Neural cell (in vitro differentiated cells): ENCODE measurements around the gene ISCU. TPM values are rescaled to one million over a fixed set of nuclear protein-coding genes. Genes with fewer than 3 reads are reported as not detected.

ENCODE experiments used
- H2AFZ ChIP-seq: fragments of 200-600, 300-800 bp; sonication (generic), shearing (Covaris generic); 2 replicates; pipeline ENCODE4 v1.6.0; 2014; ENCODE audit warnings: low read depth, mild to moderate bottlenecking, antibody characterized with exemption, low read length, moderate library complexity
- H3F3A ChIP-seq: fragments of 200-600 bp; shearing (Covaris generic); 2 replicates; pipeline ENCODE4 v1.6.1; 2016; ENCODE audit warnings: mild to moderate bottlenecking, moderate library complexity, mixed read lengths, antibody characterized with exemption, low read length; ENCODE audit not compliant: insufficient read depth, poor library complexity, severe bottlenecking
- H3K27ac ChIP-seq: fragments of 200-600, 300-800 bp; sonication (generic), shearing (Covaris generic); 2 replicates; pipeline ENCODE4 v1.5.1; 2014; ENCODE audit warnings: mild to moderate bottlenecking, low read length, moderate library complexity
- H3K27me3 ChIP-seq: fragments of 300-800, 200-600 bp; sonication (generic), shearing (Covaris generic); 2 replicates; pipeline ENCODE4 v1.6.0; 2014; ENCODE audit warnings: mild to moderate bottlenecking, low read depth, low read length, moderate library complexity; ENCODE audit not compliant: insufficient read depth
- H3K36me3 ChIP-seq: fragments of 300-800, 200-600 bp; sonication (generic), shearing (Covaris generic); 2 replicates; pipeline ENCODE4 v1.5.1; 2014; ENCODE audit warnings: mild to moderate bottlenecking, antibody characterized with exemption, low read length, moderate library complexity; ENCODE audit not compliant: insufficient read depth
- H3K4me2 ChIP-seq: fragments of 300-800, 200-600 bp; sonication (generic), shearing (Covaris generic); 2 replicates; pipeline ENCODE4 v1.6.0; 2014; ENCODE audit warnings: mild to moderate bottlenecking, low read length
- H3K4me3 ChIP-seq: fragments of 300-800, 200-600 bp; sonication (generic), shearing (Covaris generic); 2 replicates; pipeline ENCODE4 v1.5.1; 2014; ENCODE audit warnings: mild to moderate bottlenecking, low read length, moderate library complexity
- H3K79me2 ChIP-seq: fragments of 200-600 bp; shearing (Covaris generic); replicated peaks from 2 replicates; pipeline ENCODE4 v1.6.0; 2014; ENCODE audit warnings: mild to moderate bottlenecking, low read length, moderate library complexity; ENCODE audit not compliant: insufficient read depth
- H3K9ac ChIP-seq: fragments of 300-800, 200-600 bp; sonication (generic), shearing (Covaris generic); 2 replicates; pipeline ENCODE4 v1.6.1; 2016; ENCODE audit warnings: mild to moderate bottlenecking, low read length, mixed read lengths
- H3K9me2 ChIP-seq: fragments of 200-600 bp; shearing (Covaris generic); 2 replicates; pipeline ENCODE4 v1.6.1; 2016; ENCODE audit warnings: mild to moderate bottlenecking, low read length, mixed read lengths; ENCODE audit not compliant: insufficient read depth
- H3K9me3 ChIP-seq: fragments of 200-600, 300-800 bp; sonication (generic), shearing (Covaris generic); 2 replicates; pipeline ENCODE4 v1.6.1; 2016; ENCODE audit warnings: mild to moderate bottlenecking, mixed run types, low read length, moderate library complexity, mixed read lengths
- H4K20me1 ChIP-seq: fragments of 200-600 bp; shearing (Covaris generic); 2 replicates; pipeline ENCODE4 v1.6.1; 2016; ENCODE audit warnings: mild to moderate bottlenecking, mixed run types; ENCODE audit not compliant: insufficient read depth
- CTCF ChIP-seq: fragments of 450-650 bp; IDR thresholded peaks from 2 replicates; pipeline ENCODE4 v1.5.1; 2014; ENCODE audit warnings: antibody characterized with exemption, mild to moderate bottlenecking, moderate library complexity; ENCODE audit not compliant: poor library complexity, severe bottlenecking
- EP300 ChIP-seq: fragments of 450-650 bp; conservative IDR thresholded peaks from 2 replicates; pipeline ENCODE4 v1.6.1; 2014; ENCODE audit warnings: antibody characterized with exemption, mild to moderate bottlenecking, moderate library complexity; ENCODE audit not compliant: poor library complexity, severe bottlenecking
- EZH2 ChIP-seq: fragments of 200-600, 300-800 bp; shearing (Covaris generic), sonication (generic); IDR thresholded peaks from 2 replicates; pipeline ENCODE4 v1.6.1; 2014; ENCODE audit warnings: antibody characterized with exemption, low read length, borderline replicate concordance, mild to moderate bottlenecking; ENCODE audit not compliant: insufficient read depth, poor library complexity, severe bottlenecking
- MXI1 ChIP-seq: fragments of 450-650 bp; conservative IDR thresholded peaks from 2 replicates; pipeline ENCODE4 v1.6.1; 2014; ENCODE audit warnings: antibody characterized with exemption, mild to moderate bottlenecking; ENCODE audit not compliant: poor library complexity, severe bottlenecking
- POLR2AphosphoS5 ChIP-seq: IDR thresholded peaks from 2 replicates; pipeline ENCODE4 v1.6.1; 2012
- RAD21 ChIP-seq: fragments of 450-650 bp; conservative IDR thresholded peaks from 2 replicates; pipeline ENCODE4 v1.6.1; 2014; ENCODE audit warnings: antibody characterized with exemption, mild to moderate bottlenecking, moderate library complexity
- REST ChIP-seq: IDR thresholded peaks from 2 replicates; pipeline ENCODE4 v1.6.1; 2012; ENCODE audit warnings: borderline replicate concordance
- SMC3 ChIP-seq: fragments of 450-650 bp; conservative IDR thresholded peaks from 2 replicates; pipeline ENCODE4 v1.6.1; 2014; ENCODE audit warnings: antibody characterized with exemption, mild to moderate bottlenecking, moderate library complexity; ENCODE audit not compliant: poor library complexity
- TAF1 ChIP-seq: IDR thresholded peaks from 2 replicates; pipeline ENCODE4 v1.6.1; 2012; ENCODE audit warnings: low read depth
- polyA plus RNA-seq: library from polyadenylated mRNA; depleted of rRNA; stranded (reverse); fragments of >200 nt; gene quantifications from 2 replicates; pipeline ENCODE4 v1.2.3, GENCODE V29; 2014

The ISCU gene
- polyA plus RNA-seq, 1 donor from 2014 or later: 164 TPM

DNA sequence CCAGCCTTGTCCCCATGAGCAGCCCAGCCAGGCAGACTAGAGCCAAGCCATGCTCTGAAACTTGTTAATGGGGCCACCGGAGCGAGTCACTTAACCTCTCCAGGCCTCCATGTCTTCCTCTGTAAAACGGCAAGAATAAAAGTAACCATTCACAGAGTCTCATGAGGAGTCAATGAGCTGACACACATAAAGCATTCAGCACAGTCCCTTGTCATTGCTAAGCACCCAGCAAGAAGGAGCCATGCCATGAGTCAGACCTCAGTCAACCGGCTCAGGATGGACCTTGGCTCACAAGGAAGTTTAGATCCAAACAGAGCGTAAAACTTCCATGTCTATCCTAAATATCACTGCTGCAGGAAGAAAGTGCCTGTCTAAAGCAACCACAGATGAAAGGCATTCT is 36.7 kb upstream of the ISCU start:
- Histone ChIP-seq H4K20me1 (no peaks in the 10 kb centered on the region), H3K79me2 (no peaks in the 10 kb centered on the region), H3K9me3 (no peaks in the 10 kb centered on the region), H3F3A (no peaks in the 10 kb centered on the region), H2AFZ (no peak overlapping the region), H3K27ac (no peak overlapping the region), H3K36me3 (peaks cover 8% of the 10 kb centered on the region), H3K4me3 (no peak overlapping the region), H3K27me3 (no peaks in the 10 kb centered on the region), H3K9ac (no peak overlapping the region), H3K4me2 (no peak overlapping the region), H3K9me2 (no peaks in the 10 kb centered on the region)
- no peak for TF ChIP-seq CTCF
- TF ChIP-seq POLR2AphosphoS5: no peak
- no peak for TF ChIP-seq EP300
- no peak for TF ChIP-seq RAD21
- TF ChIP-seq TAF1: no peak
- TF ChIP-seq MXI1: no peak
- TF ChIP-seq REST: no peak
- no peak for TF ChIP-seq SMC3
- no peak for TF ChIP-seq EZH2

DNA sequence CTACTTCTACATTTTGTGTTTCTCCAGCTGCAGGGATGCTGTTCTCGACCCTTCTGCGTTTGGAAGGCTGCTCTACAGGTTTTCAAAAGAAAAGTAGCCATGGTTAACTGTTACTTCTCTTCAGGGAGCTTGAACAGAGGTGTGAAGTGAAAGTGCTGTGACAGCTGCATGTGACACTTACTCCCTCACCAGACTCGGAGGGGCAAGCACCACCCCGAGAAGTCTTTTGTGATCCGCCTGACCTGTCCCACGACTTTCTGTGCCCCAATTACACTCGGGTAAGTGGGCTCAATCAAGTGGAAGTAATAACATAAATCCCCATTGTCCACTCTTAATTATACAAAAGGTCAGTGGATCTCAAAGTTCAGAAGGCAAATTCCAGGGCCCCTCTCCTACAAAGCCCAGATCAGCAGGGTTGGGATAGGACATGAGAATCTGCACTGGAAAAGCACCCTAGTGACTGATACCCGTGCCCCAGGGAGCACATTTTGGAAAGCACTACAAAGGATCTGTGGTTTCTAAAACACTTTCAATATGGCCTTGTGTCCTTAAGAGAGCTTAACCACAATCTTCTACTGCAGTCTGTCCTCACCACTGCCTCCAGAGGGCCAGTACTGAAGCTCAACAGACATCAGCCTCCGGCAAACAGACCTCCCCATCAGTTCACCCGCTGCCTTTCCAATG is 35.8 kb upstream of the ISCU start:
- H4K20me1 ChIP-seq: no peaks in the 10 kb centered on the region
- no peak overlapping the region for H3K9ac ChIP-seq
- no peaks in the 10 kb centered on the region for H3K79me2 ChIP-seq
- no peak overlapping the region for H3K27ac ChIP-seq
- no peak overlapping the region for H3K4me3 ChIP-seq
- TF ChIP-seq MXI1: no peak
- TF ChIP-seq TAF1: no peak
- TF ChIP-seq POLR2AphosphoS5: no peak
- TF ChIP-seq EP300: no peak
- TF ChIP-seq CTCF: no peak
- TF ChIP-seq RAD21: no peak
- TF ChIP-seq EZH2: no peak
- no peak for TF ChIP-seq REST
- no peak for TF ChIP-seq SMC3
- H3K9me2 ChIP-seq: no peaks in the 10 kb centered on the region
- no peaks in the 10 kb centered on the region for H3K27me3 ChIP-seq
- no peaks in the 10 kb centered on the region for H3F3A ChIP-seq
- H3K4me2 ChIP-seq: no peak overlapping the region
- no peak overlapping the region for H2AFZ ChIP-seq
- no peaks in the 10 kb centered on the region for H3K9me3 ChIP-seq
- H3K36me3 ChIP-seq: peaks cover 8% of the 10 kb centered on the region
